ENCODE results near the gene SLCO4C1. TPM values are rescaled to one million over a fixed set of nuclear protein-coding genes. Genes with fewer than 3 reads are reported as not detected.

SLCO4C1 gene
- not detected in 2 replicates for total RNA-seq

GRCh38 chr5:102296178-102296817, at the start of gene SLCO4C1:
TSS of gene SLCO4C1 (minus strand) at chr5:102296284. CDS start at chr5:102296262, 22 bp downstream.

Other genes starting within 250 kb of the SLCO4C1 start
- not detected in 2 replicates for gene SLCO6A1, start 202.7 kb upstream of the SLCO4C1 start, total RNA-seq